Measurements from ENCODE around the gene UNC5CL.
A peak's percentile ranks its signal among the peaks of the same experiment; 100 is the strongest.

UNC5CL gene

GRCh38 chr6:40999569-40999968, 39.5 kb downstream of the UNC5CL start:
- peak; percentile 13 for DNase-seq

DNA sequence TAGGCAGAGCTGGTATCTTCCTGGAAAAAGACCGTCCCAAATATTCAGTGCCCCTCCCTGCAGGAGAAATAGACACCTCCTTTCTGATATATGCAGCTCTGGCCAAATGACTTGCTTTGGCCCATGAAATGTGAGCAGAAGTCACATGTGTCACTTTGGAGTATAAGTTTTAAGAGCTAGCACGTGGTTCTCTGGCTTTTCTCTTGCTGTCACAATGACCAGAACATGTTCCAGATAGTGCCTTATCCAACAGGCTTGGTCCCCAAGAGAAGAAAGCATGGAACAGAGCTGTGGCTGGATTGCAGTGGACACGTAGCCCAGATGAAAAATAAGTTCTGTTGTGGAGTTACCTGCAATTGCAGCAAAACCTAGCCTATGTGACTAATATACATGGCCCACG, 40.4 kb downstream of the UNC5CL start:
- no peak for DNase-seq

DNA sequence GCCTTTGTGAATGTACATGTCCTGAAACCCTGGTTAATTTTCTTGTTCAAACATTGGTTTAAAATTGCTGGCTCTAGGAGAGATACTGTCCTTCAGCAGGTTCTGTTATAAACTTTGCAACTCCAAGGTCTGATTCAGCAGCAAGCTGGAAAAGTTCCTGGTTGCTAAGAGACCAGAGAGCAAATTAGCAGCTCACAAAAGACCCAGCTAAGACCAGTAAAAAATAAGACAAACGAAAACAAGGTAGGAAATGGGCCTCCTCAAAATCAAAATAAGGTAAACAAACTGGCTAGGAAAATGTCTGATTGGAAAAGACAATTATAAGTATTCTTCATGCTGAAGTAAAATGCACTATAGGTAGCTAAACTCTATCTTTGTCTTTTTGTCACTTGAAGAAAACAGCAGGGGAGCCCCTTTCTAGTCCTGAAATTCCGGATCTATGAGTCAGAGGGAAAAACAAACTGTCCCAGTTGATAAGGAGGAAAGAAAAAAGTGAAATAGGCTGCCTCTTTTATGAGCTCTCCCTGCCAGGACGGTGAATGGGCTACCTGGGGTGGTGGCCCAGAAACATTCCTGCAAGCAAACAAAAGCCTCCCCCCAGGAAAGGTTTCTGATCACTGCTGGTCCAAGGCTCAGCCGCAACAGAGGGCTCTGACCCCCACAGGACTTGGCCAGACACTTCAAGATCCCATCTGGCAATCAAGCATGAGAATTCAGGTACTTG, 41.6 kb downstream of the UNC5CL start:
- DNase-seq = no peak

DNA sequence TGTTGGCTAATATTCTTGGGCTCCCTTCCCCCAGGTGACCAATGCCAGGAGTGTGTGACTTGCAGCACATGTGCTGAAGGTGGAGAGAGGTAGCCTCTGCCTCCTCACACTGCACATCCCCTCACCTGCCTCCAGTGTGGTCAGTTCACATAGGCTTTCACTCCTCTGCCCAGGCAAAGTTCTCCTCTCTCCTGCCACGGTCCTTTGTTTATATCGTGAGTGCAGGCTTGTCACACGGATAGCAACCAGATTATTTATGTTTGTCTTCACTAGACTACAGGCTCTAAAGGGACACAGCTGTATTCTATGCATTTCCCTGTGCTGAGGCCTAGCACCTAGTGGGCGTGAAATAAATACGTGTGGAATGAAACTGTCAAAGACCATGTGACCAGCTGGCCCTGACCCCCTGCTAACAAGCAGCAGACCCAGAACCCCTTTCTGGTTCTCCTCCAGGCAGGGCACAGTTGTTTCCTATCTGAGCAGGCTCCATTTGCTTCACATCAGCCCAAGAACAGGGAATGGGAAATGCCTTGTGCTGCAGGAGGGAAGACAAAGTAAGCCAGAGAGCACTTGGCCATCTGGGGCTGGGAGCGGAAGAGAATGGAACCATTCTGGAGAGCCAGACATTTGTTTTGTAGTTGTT, 42.3 kb downstream of the UNC5CL start:
- no peak for DNase-seq

DNA sequence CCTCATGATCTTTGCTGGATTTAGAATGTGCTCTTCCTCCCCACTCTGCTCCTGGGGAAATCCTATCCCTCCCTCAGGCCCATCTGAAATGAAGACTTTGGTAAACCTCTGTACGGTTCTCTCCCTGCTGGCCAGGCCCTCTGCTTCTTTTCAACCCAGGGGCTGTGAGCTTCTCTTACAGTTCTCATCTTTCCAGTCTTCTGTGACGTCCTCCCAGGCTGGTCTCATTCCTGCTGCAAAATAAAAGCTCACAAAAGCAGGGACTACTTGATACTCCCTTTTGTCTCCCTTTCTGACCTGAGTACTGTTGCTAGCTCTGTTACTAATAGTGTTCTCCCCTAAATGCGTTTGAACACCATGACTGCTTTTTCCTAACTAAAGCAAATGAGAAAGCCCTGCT, 46.3 kb downstream of the UNC5CL start:
- DNase-seq = no peak

- DNase-seq = no peak
Measured at GRCh38 chr6:40990301-40990700, 48.7 kb downstream of the UNC5CL start.

DNA sequence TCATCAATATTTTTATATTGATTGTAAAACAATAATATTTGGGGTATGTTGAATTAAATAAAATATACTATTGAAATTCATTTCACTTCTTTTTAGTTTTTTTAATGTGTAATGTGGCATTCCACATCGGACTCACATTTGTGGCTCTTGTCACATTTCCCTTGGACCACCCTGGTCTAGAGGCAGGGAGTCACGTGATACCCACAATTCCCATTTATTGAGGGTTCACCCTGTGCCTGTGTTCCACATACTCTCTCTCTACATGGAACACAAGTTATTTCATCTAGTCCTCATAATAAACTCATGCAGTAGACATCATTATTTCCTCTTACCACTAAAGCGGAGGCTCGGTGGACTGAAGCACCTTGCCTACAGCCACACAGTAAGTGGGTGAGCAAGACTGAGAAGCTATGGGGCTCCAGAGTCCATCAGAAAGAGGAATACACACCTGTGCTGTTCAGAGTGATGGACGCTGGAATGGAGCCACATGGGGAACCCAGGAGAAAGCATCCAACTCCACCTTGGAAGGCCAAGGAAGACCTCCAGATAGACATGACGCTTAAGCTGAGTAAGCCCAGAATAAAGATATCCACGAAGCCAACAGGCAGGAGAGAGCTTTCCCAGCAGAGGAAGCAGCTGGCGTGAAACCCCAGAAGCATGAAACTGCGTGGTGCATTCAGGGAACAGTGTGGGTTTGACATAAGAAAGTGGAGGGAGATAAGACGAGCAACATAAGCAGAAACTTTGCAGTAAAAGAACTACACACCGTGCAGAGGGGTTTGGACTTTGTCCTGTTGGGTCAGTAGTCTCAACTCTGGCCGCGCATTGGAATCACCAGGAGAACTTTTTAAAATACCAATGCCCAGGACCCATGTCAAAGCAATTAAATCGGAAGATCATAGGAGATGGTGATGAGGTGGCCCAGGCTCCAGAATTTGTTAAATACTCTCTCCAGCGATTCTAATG, 49.5 kb downstream of the UNC5CL start:
- no peak for DNase-seq

DNA sequence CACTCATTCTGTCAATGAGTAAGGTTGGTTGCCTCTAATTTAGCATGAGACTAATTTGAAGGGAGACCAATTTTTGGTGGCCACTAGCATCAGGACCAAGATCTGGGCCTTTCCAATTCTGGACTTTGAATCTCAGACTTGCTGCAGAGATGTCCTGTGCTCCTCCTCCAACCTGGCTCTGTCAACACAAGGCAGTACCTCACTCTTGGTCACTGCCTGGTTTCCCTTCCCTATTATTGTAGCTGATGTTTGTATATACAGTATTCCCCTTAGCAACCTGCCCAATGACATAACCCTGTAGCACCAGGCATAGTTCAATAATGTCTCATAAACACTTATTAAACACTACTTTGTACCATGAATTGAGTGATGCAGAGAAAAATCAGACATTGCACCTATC, 50.4 kb downstream of the UNC5CL start:
- no peak for DNase-seq

DNA sequence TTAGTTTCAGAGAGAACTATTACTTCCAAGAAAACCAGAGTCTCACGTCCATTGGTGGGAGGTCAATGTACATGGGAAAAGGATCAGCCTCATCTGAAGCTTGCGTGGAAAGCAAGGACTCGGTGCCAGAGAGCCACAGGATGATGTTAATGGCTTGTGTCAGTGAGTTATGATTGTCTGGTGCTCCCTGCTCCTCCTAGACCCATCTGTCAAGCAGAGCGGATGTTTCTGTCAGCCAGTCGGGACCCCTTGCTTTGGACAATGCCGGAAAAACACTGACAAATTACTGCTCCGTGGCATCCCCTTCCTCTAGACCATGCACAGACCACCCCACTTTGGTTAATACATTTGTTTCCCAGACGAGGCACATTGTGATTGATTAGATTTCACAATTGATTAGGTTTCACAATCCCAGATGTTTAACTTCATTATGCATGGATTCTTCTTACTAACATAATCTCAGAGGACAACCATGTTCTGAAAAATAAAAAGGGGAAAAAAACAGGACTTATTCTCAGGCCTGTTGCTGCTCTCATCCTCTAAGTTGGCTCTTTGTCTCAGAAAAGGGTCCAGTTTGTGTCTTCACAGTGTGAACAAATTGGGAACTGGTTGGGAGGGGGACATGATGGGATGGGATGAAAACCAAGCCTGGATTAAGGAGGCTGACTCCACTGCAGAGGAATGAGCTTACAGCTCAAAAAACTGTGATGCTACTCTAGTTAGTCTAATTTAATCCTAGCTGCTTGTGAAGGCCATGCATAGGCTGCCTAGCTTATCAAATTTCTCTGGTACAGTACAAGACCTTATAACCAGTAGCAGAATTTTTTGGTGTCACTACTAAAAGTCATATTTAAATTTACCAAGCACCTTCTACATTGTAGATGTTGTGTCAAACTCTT, 51.9 kb downstream of the UNC5CL start:
- no peak for DNase-seq

GRCh38 chr6:40986364-40986763, 52.7 kb downstream of the UNC5CL start:
- no peak for DNase-seq

GRCh38 chr6:40983752-40984151, 55.3 kb downstream of the UNC5CL start:
- no peak for DNase-seq

DNA sequence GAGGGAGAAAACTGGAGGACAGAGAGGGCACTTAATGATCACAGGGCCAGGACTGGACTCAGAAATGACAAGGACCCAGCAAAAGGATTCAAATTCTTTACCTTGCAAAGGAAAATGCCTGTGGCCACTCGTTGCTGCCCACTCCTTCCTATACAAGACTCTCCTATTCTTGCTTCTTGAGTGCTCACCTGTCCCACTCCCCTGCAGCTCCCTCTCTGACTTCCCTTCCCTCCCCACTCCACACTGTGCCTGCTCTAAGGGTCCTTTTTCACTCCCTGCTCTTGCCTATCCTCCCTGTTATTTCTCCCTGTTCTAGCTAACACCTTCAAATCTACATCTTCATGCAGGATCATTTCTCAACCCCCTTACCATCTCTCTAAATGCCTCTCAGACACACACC, 56.1 kb downstream of the UNC5CL start:
- no peak for DNase-seq

DNA sequence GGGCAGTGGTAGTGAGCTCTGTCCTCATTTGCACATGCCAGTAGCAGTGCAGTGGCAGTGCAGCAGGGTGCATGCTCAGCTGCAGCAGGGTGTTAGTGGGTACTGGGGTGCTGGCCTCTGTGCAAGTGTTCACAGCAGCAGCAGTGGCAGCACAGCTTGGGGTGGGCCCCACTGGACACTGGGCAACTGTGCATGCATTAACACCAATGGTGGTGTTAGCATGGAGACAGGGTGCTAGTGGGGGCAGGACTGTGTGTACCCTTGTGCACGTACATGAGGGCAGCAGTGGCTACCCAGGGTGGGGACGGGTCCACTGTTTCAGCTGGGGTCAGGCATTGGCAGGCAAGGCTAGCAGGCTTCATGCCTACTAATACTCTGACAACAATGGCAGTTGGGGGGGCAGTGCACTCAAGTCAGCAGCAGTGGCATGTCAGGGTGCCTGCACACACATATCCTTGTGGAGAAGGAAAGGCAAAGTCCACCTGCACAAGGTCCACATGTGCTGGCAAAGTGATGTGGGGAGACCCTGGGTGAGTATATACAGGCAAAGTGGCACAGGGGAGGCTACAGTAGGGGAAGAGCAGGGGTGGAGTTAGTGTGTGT, 60.2 kb downstream of the UNC5CL start:
- DNase-seq = no peak

DNA sequence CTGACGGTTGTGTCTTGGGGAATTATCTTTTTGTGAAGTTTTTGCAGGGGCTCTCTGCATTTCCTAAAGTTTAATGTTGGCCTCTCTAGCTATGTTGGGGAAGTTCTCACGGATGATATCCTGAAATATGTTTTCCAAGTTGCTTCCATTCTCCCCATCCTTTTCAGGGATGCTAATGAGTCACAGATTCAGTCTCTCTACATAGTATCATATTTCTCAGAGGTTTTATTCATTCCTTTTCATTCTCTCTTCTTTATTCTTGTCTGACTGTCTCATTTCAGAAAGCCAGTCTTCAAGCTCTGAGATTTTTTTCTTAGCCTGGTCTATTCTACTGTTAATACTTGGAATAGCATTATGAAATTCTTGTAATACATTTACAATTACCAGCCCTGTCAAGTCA, 61.3 kb downstream of the UNC5CL start:
- no peak for DNase-seq

DNA sequence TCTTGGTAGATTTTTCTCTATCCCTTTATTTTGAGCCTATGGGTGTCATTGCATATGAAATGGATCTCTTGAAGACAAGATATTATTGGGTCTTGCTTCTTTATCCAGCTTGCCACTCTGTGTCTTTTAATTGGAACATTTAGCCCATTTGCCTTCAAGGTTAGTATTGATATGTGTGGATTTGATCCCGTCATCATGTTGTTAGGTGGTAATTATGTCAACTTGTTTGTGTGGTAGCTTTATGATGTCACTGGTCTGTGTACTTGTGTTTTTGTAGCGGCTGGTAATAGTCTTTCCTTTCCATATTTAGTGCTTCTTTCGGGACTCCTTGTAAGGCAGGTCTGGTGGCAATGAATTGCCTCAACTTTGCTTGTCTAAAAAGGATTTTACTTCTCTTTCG, 61.9 kb downstream of the UNC5CL start:
- DNase-seq = no peak
